ENCODE results near the gene PKN1.

PKN1 gene

DNA sequence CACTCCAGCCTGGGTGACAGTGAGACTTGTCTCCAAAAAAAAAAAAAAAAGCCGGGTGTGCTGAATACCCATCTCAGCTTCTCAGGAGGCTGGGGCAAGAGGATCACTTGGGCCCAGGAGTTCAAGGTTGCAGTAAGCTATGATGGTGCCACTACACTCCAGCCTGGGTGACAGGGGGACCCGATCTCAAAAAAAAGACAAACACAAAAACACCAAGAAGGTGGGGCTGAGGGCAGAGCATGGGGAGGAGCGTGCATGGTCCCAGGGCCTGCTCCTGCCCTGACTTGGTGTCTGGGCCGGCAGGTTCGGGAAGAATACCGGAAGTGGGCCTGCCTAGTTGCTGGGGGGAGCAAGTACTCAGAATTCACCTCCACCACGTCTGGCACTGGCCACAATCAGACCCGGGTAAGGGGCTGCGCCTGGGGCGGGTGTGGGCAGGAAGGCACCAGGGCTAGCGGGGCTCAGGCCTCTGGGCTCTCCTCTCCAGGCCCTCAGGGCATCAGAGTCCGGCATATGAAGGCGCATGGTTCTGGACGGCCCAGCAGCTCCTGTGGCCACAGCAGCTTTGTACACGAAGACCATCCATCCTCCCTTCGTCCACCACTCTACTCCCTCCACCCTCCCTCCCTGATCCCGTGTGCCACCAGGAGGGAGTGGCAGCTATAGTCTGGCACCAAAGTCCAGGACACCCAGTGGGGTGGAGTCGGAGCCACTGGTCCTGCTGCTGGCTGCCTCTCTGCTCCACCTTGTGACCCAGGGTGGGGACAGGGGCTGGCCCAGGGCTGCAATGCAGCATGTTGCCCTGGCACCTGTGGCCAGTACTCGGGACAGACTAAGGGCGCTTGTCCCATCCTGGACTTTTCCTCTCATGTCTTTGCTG lies 25.3 kb upstream of the PKN1 start:
- H3K9me3 ChIP-seq (ENCODE audit: control insufficient read depth, insufficient read depth, low read length), result no peaks in the 10 kb centered on the region
- peaks cover 52% of the 10 kb centered on the region for H3K36me3 ChIP-seq (ENCODE audit: control insufficient read depth, insufficient read depth, low read length)
- H3K27ac ChIP-seq (ENCODE audit: low read length), result no peak overlapping the region
- no peak for DNase-seq (ENCODE audit: low read depth, low spot score)
- no CpG with 5 or more reads among the region's 20 CpGs for WGBS (ENCODE audit: insufficient coverage, insufficient read length)
- no peaks in the 10 kb centered on the region for H3K27me3 ChIP-seq (ENCODE audit: control insufficient read depth, insufficient read depth, low read length)
- H3K4me1 ChIP-seq (ENCODE audit: control insufficient read depth, insufficient read depth, low read length), result no peaks in the 10 kb centered on the region
- H3K4me3 ChIP-seq (ENCODE audit: low read length), result no peak overlapping the region

DNA sequence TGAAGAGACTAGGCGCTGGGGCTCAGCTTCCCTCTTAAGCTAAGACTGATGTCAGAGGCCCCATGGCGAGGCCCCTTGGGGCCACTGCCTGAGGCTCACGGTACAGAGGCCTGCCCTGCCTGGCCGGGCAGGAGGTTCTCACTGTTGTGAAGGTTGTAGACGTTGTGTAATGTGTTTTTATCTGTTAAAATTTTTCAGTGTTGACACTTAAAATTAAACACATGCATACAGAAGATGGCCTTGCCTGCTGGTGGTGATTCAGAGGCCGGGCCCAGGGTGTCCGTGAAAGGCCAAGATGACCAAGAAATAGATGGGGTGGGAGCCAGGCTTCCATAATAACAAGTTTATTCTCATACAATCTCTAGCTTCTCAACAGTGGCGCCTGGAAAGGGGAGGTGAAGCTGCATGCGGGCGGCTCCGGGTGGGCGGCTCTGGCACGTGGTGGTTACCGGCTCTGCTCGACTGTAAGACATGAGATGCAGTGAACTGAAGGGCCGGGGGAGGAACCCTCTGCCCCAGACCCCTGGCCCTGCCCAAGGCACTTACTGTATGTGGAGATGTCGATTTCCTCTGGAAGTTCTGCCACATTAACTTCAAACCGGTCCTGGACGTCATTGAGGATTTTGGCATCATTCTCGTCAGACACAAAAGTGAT lies 24.5 kb upstream of the PKN1 start:
- Histone ChIP-seq H3K36me3 (ENCODE audit: control insufficient read depth, insufficient read depth, low read length) (peaks cover 53% of the 10 kb centered on the region), H3K4me1 (ENCODE audit: control insufficient read depth, insufficient read depth, low read length) (no peaks in the 10 kb centered on the region), H3K4me3 (ENCODE audit: low read length) (no peak overlapping the region), H3K27ac (ENCODE audit: low read length) (no peak overlapping the region), H3K9me3 (ENCODE audit: control insufficient read depth, insufficient read depth, low read length) (no peaks in the 10 kb centered on the region), H3K27me3 (ENCODE audit: control insufficient read depth, insufficient read depth, low read length) (no peaks in the 10 kb centered on the region)
- DNase-seq (ENCODE audit: low read depth, low spot score), result no peak
- no CpG with 5 or more reads among the region's 20 CpGs for WGBS (ENCODE audit: insufficient coverage, insufficient read length)

DNA sequence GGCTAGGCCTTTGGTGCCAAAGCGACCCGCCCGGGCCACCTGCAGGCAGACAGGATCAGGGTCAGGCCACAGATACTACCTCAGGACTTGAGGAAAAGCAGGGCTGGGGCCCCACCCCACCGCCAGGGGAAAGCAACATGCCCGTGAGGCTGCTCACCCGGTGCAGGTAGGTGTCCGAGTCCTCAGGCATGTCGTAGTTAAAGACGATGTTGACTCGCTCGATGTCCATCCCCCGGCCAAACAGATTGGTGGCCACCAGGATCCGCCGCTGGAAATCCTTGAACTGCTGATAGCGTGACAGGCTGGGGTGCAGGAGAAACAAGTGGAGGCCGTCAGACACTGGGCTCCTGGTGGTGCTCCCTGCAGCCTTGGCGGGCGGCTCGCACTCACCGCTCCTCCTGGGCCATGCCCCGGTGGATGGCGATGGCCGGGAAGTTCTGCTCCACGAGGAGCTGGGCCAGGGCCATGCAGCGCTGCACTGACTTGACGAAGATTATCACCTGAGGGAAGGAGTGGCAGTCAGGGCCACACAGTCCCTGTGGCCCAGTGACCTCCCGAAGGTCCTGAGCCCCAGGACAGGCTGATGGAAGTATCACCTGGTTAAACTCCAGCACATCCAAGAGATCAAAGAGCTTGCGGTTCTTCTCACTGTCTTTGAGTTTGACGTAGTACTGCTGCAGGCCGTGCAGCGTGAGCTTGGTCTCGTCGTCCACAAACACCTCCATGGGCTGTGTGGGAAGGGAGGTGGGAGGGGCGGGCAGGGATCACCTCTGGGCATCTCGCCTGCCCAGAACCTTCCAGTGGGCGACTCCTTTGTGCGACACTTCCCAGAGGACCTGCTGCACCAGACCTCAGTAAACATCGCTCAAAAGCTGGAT lies 23.7 kb upstream of the PKN1 start:
- Histone ChIP-seq H3K4me1 (ENCODE audit: control insufficient read depth, insufficient read depth, low read length) (no peaks in the 10 kb centered on the region), H3K36me3 (ENCODE audit: control insufficient read depth, insufficient read depth, low read length) (peaks cover 53% of the 10 kb centered on the region), H3K27ac (ENCODE audit: low read length) (no peak overlapping the region), H3K4me3 (ENCODE audit: low read length) (no peak overlapping the region), H3K9me3 (ENCODE audit: control insufficient read depth, insufficient read depth, low read length) (no peaks in the 10 kb centered on the region), H3K27me3 (ENCODE audit: control insufficient read depth, insufficient read depth, low read length) (no peaks in the 10 kb centered on the region)
- no CpG with 5 or more reads among the region's 38 CpGs for WGBS (ENCODE audit: insufficient coverage, insufficient read length)
- DNase-seq (ENCODE audit: low read depth, low spot score), result no peak

DNA sequence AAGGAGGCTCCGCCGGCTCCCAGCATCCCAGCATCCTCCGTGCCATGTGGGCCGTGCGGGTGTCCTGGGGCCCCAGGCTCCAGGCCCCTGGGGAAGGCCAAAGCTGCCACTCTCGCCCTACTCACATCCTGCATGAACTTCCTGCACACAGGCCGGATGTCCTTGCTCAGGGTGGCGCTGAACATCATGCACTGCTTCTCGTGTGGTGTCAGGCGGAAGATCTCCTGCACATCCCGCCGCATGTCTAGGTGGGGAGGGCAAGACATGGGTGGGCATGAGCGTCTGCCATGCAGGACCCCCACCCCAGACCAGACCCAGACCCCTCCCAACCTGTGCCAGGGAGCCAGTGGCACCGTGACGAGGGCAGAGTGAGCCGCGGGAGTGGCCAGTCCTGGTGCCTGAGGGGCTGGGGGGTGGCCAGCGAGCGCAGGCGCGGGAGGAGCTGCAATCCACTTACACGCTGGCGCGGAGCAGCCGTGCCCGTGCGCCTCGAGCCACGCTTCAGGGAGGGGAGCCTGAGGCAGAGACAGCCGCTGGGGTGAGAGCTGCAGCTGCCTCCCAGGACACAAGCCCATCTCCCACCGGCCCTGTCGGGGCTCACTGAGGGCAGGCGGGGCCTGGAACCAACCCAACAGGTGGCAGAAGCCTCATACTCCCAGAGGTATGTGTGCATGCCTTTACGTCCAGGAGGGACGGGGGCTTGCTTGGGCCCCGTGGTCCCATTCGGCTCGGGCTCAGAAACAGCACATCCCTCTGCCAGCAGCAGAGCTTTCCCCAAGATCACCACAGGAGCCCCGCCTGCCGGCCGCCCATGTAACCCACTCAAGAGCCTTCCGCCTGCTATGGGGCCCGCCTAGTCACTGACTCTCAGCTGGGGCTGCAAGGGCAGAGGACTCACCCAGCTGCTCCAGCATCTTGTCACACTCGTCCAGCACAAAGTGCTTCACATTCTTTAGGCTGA lies 22.7 kb upstream of the PKN1 start:
- Histone ChIP-seq H3K4me3 (ENCODE audit: low read length) (no peak overlapping the region), H3K27me3 (ENCODE audit: control insufficient read depth, insufficient read depth, low read length) (no peaks in the 10 kb centered on the region), H3K27ac (ENCODE audit: low read length) (no peak overlapping the region), H3K9me3 (ENCODE audit: control insufficient read depth, insufficient read depth, low read length) (no peaks in the 10 kb centered on the region), H3K36me3 (ENCODE audit: control insufficient read depth, insufficient read depth, low read length) (peaks cover 53% of the 10 kb centered on the region), H3K4me1 (ENCODE audit: control insufficient read depth, insufficient read depth, low read length) (no peaks in the 10 kb centered on the region)
- no peak for DNase-seq (ENCODE audit: low read depth, low spot score)
- WGBS (ENCODE audit: insufficient coverage, insufficient read length), result no CpG with 5 or more reads among the region's 44 CpGs

DNA sequence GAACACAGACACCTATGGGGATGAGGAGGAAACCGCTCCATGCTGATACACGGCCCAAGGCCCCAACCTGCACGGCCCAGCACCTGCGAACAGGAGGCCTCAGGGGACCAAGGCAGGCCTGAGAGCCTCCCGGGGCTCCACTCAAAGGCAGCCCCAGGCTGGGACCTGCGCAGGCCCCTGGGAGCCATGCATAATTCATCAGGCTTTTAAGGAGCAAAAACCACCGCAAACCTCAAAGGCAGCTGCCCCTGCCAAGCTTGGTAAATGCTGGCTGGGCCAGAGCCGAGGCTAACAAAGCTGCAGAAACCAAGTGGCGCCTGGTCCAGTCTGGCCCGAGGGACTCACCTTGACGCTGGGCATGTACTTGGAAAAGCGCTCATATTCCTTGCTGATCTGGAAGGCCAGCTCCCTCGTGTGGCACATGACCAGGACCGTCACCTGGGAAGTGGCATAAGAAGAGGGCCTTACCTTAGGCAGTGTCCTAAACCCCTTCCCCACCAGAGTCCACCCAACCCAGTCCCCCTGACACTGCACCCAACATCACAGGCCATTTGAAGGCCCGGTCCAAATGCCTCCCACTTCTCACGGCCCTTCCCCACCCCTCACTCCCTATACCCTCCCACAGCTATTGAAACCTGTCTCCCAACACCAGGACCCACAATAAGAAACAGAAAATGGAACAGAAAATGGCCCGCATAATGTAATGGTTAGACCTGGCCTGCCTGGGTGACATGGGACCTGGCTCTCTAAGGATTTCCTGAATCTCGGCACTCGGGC lies 21.8 kb upstream of the PKN1 start:
- no CpG with 5 or more reads among the region's 19 CpGs for WGBS (ENCODE audit: insufficient coverage, insufficient read length)
- Histone ChIP-seq H3K27ac (ENCODE audit: low read length) (no peak overlapping the region), H3K4me1 (ENCODE audit: control insufficient read depth, insufficient read depth, low read length) (no peaks in the 10 kb centered on the region), H3K9me3 (ENCODE audit: control insufficient read depth, insufficient read depth, low read length) (no peaks in the 10 kb centered on the region), H3K27me3 (ENCODE audit: control insufficient read depth, insufficient read depth, low read length) (no peaks in the 10 kb centered on the region), H3K4me3 (ENCODE audit: low read length) (no peak overlapping the region), H3K36me3 (ENCODE audit: control insufficient read depth, insufficient read depth, low read length) (peaks cover 56% of the 10 kb centered on the region)
- no peak for DNase-seq (ENCODE audit: low read depth, low spot score)

DNA sequence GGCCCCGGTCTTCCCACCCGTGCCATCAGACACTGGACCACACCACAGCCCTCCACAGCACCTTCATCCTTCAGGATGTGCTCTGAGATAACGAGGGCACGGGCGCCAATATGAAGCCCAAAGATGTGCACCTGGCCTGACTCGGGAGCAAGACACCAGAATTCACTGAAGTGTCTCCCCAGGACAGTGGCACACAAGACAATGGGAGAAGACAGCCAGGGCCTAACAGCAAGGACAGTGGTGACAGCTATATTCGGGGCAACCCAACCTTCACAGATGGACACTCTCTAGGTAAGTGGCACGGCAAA lies 21.2 kb upstream of the PKN1 start:
- WGBS (ENCODE audit: insufficient coverage, insufficient read length), result no CpG with 5 or more reads among the region's 8 CpGs
- Histone ChIP-seq H3K9me3 (ENCODE audit: control insufficient read depth, insufficient read depth, low read length) (no peaks in the 10 kb centered on the region), H3K4me3 (ENCODE audit: low read length) (no peak overlapping the region), H3K4me1 (ENCODE audit: control insufficient read depth, insufficient read depth, low read length) (no peaks in the 10 kb centered on the region; the same call in 1 of the 2 replicates), H3K36me3 (ENCODE audit: control insufficient read depth, insufficient read depth, low read length) (peaks cover 56% of the 10 kb centered on the region), H3K27ac (ENCODE audit: low read length) (no peak overlapping the region), H3K27me3 (ENCODE audit: control insufficient read depth, insufficient read depth, low read length) (no peaks in the 10 kb centered on the region)
- no peak for DNase-seq (ENCODE audit: low read depth, low spot score)

DNA sequence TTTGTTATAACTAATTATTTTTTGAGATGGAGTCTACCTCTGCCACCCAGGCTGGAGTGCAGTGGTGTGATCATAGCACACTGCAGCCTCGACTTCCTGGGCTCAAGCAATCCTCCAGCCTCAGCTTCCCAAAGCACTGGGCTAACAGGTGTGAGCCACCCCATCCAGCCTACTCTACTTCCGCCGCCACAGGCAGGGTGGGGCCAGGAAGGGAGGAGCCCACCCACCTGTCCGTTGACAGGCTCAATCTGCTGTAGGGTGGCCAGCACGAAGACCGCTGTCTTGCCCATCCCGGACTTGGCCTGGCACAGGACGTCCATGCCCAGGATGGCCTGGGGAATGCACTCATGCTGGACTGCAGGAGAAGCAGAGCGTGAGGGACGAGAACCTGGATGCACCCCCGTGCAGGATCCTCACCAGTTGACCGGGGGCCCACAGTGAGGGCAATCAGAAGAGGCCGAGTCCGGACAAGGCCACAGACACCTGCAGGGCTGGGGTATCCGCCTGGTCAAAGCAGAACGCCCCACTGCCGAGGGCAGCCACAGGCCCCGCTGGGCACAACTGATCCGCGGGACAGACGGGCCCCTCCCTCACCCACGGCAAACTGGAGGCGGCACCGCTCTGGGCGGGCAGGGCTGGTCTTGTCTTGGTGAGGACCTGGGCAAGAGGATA lies 20.6 kb upstream of the PKN1 start:
- peaks cover 56% of the 10 kb centered on the region for H3K36me3 ChIP-seq (ENCODE audit: control insufficient read depth, insufficient read depth, low read length)
- no peaks in the 10 kb centered on the region for H3K9me3 ChIP-seq (ENCODE audit: control insufficient read depth, insufficient read depth, low read length)
- no peak overlapping the region for H3K4me3 ChIP-seq (ENCODE audit: low read length)
- H3K27me3 ChIP-seq (ENCODE audit: control insufficient read depth, insufficient read depth, low read length), result no peaks in the 10 kb centered on the region
- no peak overlapping the region for H3K27ac ChIP-seq (ENCODE audit: low read length)
- WGBS (ENCODE audit: insufficient coverage, insufficient read length), result no CpG with 5 or more reads among the region's 25 CpGs
- no peaks in the 10 kb centered on the region; the same call in 1 of the 2 replicates for H3K4me1 ChIP-seq (ENCODE audit: control insufficient read depth, insufficient read depth, low read length)
- DNase-seq (ENCODE audit: low read depth, low spot score), result no peak

DNA sequence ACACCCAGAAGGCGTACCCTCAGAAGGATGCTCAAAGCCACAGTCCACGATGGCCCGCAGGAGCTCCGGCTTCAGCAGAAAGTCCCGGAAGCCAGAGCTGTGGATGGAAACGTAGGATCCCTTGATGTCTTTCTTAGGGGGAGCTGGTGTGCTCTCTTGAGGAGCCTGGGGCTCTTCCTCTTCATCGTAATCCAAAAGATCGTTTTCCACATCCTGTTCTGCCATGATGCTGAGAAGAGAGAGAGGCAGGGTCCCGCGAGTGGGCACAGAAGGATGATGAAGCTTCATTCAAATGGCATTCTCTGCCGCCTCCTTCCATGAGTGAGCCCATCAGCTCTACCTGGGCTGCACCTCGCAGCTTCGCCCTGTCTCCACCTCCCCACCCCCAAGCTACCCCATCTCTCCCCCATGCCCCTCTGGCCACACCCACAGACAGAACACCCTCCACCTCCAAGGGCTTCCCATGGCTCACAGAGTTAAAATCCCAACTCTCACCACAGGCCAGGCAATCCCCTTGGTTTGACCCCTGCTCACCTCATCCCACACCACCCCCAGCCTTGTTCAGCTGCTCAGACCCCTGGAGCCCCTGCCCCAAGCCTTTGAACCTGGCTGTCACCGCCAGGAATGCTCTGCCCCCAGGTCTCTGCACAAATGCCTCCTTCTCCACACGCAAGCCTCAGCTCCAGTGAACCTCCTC lies 20.0 kb upstream of the PKN1 start:
- no peak overlapping the region for H3K4me3 ChIP-seq (ENCODE audit: low read length)
- H3K9me3 ChIP-seq (ENCODE audit: control insufficient read depth, insufficient read depth, low read length), result no peaks in the 10 kb centered on the region
- no peak for DNase-seq (ENCODE audit: low read depth, low spot score)
- H3K4me1 ChIP-seq (ENCODE audit: control insufficient read depth, insufficient read depth, low read length), result no peaks in the 10 kb centered on the region; the same call in 1 of the 2 replicates
- no peak overlapping the region for H3K27ac ChIP-seq (ENCODE audit: low read length)
- no peaks in the 10 kb centered on the region for H3K27me3 ChIP-seq (ENCODE audit: control insufficient read depth, insufficient read depth, low read length)
- WGBS (ENCODE audit: insufficient coverage, insufficient read length), result no CpG with 5 or more reads among the region's 15 CpGs
- H3K36me3 ChIP-seq (ENCODE audit: control insufficient read depth, insufficient read depth, low read length), result peaks cover 49% of the 10 kb centered on the region

All from iPS DF 6.9 (cell line).